22Rv1 (cell line): ENCODE data around the gene RNF130.

Experiments
- H3K27ac ChIP-seq: fragments of 450-650 bp; 2 replicates; pipeline ENCODE4 v1.5.1; 2017
- CTCF ChIP-seq: fragments of 450-650 bp; IDR thresholded peaks from 2 replicates; pipeline ENCODE4 v1.5.1; 2017; ENCODE audit warnings: mild to moderate bottlenecking
- ZFX ChIP-seq: fragments of 450-650 bp; IDR thresholded peaks from 2 replicates; pipeline ENCODE4 v1.6.1; 2017; ENCODE audit warnings: antibody characterized with exemption, borderline replicate concordance

Gene RNF130

GRCh38 chr5:180035206-180035931, 36.2 kb downstream of the RNF130 start:
- TF ChIP-seq ZFX (no peak), CTCF (no peak)
- H3K27ac ChIP-seq, result no peak overlapping the region

DNA sequence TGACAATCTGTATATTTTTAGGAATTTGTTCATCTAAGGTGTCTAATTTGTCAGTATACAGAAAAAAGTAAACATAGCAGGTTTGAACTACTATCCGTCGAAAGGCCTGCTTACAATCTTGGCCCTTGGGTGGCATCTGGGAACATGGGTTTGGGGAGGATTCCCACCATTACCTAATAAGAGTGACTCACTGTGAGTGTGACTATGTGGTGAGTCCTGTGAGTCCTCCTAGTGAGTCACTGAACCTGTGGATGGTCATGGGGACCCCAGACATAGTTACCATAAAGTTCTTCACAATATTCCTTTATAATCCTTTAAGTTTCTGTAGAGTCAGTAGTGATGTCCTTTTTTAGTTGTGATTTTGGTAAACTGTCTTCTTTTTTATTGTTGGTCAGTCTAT, 37.0 kb downstream of the RNF130 start:
- no peak overlapping the region for H3K27ac ChIP-seq
- TF ChIP-seq ZFX (no peak), CTCF (no peak)

DNA sequence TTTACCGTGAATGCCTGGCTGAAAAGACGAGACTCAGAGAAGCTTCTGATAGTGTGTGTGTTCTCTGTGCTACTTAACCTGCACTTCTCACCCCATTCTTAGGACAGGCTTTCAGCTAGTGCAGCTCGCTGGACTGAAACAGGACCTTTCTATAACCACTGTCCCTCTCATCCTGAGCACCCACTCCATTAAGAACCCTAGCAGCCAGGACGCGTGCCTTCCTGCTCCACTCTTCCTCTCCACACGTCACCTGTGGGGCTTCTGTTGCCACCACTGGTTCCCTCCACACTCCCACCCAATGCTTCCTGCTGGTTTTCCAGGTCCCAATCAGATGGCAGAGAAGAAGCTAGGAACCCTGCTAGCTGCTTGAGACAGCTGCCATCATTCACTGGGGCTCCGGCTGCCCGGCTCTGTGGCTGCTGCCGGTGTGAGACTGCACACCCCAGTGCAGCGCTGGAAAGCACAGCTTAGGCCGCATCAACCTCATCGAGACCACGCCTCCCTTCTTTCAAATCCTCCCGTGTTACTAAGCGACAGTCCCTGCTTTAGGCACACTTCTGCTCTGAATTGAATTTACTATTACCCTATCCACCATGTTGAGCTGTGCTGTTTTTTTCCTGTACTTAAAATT, 44.0 kb downstream of the RNF130 start:
- no peak for TF ChIP-seq CTCF
- TF ChIP-seq ZFX, result no peak
- no peak overlapping the region for H3K27ac ChIP-seq

DNA sequence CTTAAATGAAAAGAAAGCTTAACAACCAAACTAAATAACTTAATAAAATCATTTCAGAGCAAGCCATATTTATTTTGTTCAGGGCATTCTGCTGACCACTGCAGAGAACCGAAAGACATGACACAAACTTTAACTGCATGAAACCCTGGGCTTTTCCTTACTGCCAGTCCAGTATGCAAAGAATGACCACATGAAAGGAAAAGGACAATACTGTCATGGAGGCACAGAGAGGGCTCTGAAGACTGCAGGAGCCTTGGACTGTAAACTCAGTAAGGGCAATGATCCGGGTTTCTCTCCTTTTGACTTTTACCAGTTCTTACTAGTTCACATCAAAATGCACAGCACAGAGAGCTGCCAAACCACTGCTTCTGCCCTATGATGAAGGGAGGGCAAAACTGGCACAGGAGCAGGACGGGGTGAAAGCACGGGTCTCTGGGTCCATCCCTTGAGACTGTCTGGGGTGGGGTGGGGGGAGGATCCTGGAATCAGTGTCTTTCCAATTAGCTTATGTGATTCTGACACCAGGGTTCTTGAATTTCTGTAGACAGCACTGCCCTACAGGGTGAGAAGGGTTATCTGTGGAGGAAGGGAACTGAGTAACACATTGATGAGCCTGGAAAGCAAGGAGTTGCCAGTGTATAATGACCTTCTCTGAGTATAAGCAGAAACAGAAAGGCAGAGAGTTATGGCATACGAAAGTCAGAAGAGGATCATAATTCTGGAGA, 44.7 kb downstream of the RNF130 start:
- H3K27ac ChIP-seq, result no peak overlapping the region
- TF ChIP-seq ZFX (no peak), CTCF (no peak)

GRCh38 chr5:180026320-180026719, 45.2 kb downstream of the RNF130 start:
- no peak overlapping the region for H3K27ac ChIP-seq
- TF ChIP-seq CTCF, result no peak
- no peak for TF ChIP-seq ZFX

- no peak for TF ChIP-seq ZFX
- no peak overlapping the region for H3K27ac ChIP-seq
Measured at GRCh38 chr5:180021900-180022299, 49.7 kb downstream of the RNF130 start.

GRCh38 chr5:180020176-180020575, 51.4 kb downstream of the RNF130 start:
- H3K27ac ChIP-seq, result no peak overlapping the region
- TF ChIP-seq CTCF, result no peak
- no peak for TF ChIP-seq ZFX
